SK-N-SH (cell line): Measurements from ENCODE around the gene WDR7. TPM values are rescaled to one million over a fixed set of nuclear protein-coding genes. Genes with fewer than 3 reads are reported as not detected.

Experiments
- CTCF ChIA-PET: fragments of 300-600, 350-600 bp; formaldehyde crosslinking; extraction: SDS; loops from one replicate; lab custom pipeline; 2021; lab: Yijun Ruan, JAX
- POLR2A ChIA-PET: fragments of 350-600 bp; sonication (Branson Sonifier 250); formaldehyde crosslinking; extraction: SDS; loops from one replicate; lab custom pipeline; 2020; ENCODE audit warnings: antibody characterized with exemption, inconsistent platforms; lab: Yijun Ruan, JAX
- DNase-seq: peaks from one replicate; pipeline ENCODE4 v3.0.0; 2012
- H2AFZ ChIP-seq: fragments of 200-600 bp; sonication (generic); 2 replicates; pipeline ENCODE4 v1.8.1; 2016; ENCODE audit warnings: antibody characterized with exemption, mild to moderate bottlenecking, low read depth
- H3F3A ChIP-seq: fragments of 200-600 bp; sonication (generic); replicated peaks from 2 replicates; pipeline ENCODE3; 2016; ENCODE audit warnings: antibody characterized with exemption, mild to moderate bottlenecking; ENCODE audit not compliant: insufficient read depth
- H3K27ac ChIP-seq, 2 experiments: fragments of 200-500 bp in 1 of 2; fragments of 200-600 bp in 1 of 2; sonication (Bioruptor generic) in 1 of 2; sonication (generic), shearing (Covaris generic) in 1 of 2; 2 replicates each; pipeline versions ENCODE4 v1.5.1 to v1.6.1; 2014 to 2016; ENCODE audit warnings: low read depth in 2 of 2, inconsistent platforms in 1 of 2, low read length in 1 of 2, mild to moderate bottlenecking in 1 of 2, mixed read lengths in 1 of 2
- H3K27me3 ChIP-seq: fragments of 200-600 bp; sonication (generic), shearing (Covaris generic); 2 replicates; pipeline ENCODE4 v1.6.1; 2016; ENCODE audit warnings: mixed run types; ENCODE audit not compliant: insufficient read depth
- H3K36me3 ChIP-seq, 2 experiments: fragments of 200-500 bp in 1 of 2; fragments of 200-600 bp in 1 of 2; sonication (Bioruptor generic) in 1 of 2; sonication (generic) in 1 of 2; replicated peaks in 1 of 2; 2 replicates each; pipeline versions ENCODE3 to v1.5.1; 2014 to 2016; ENCODE audit warnings: low read length in 1 of 2, mild to moderate bottlenecking in 1 of 2; ENCODE audit not compliant: insufficient read depth in 2 of 2, control insufficient read depth in 1 of 2
- H3K4me1 ChIP-seq, 2 experiments: fragments of 200-500 bp in 1 of 2; fragments of 200-600 bp in 1 of 2; sonication (Bioruptor generic) in 1 of 2; sonication (generic), shearing (Covaris generic) in 1 of 2; 2 replicates each; pipeline versions ENCODE4 v1.5.1 to v1.6.1; 2014 to 2016; ENCODE audit warnings: low read depth in 1 of 2, low read length in 1 of 2, mixed run types in 1 of 2; ENCODE audit not compliant: insufficient read depth in 2 of 2, control insufficient read depth in 1 of 2
- H3K4me2 ChIP-seq: fragments of 200-600 bp; sonication (generic), shearing (Covaris generic); 2 replicates; pipeline ENCODE4 v1.6.1; 2017; ENCODE audit warnings: mixed run types
- H3K4me3 ChIP-seq, 2 experiments: fragments of 200-500 bp in 1 of 2; fragments of 200-600 bp in 1 of 2; sonication (Bioruptor generic) in 1 of 2; sonication (generic), shearing (Covaris generic) in 1 of 2; 2 replicates each; pipeline versions ENCODE4 v1.5.1 to v1.8.1; 2014 to 2016; ENCODE audit warnings: low read depth in 2 of 2, inconsistent platforms in 1 of 2, low read length in 1 of 2, mild to moderate bottlenecking in 1 of 2, mixed read lengths in 1 of 2, moderate library complexity in 1 of 2
- H3K79me2 ChIP-seq: fragments of 200-600 bp; sonication (generic); 2 replicates; pipeline ENCODE4 v1.8.1; 2017; ENCODE audit warnings: mild to moderate bottlenecking; ENCODE audit not compliant: insufficient read depth
- H3K9ac ChIP-seq: fragments of 200-600 bp; sonication (generic); 2 replicates; pipeline ENCODE4 v1.6.1; 2017; ENCODE audit warnings: mixed run types
- H3K9me2 ChIP-seq: fragments of 200-600 bp; sonication (generic); 2 replicates; pipeline ENCODE4 v1.6.1; 2017; ENCODE audit warnings: mixed run types
- H3K9me3 ChIP-seq: fragments of 200-600 bp; sonication (generic); 2 replicates; pipeline ENCODE4 v1.6.1; 2017; ENCODE audit warnings: mixed run types, mild to moderate bottlenecking, moderate library complexity
- H4K20me1 ChIP-seq: fragments of 200-600 bp; sonication (generic); 2 replicates; pipeline ENCODE4 v1.6.1; 2017; ENCODE audit warnings: mild to moderate bottlenecking, mixed run types; ENCODE audit not compliant: insufficient read depth
- CTCF ChIP-seq: fragments of 200-600 bp; sonication (generic); IDR thresholded peaks from 2 replicates; pipeline ENCODE4 v1.6.1; 2017; ENCODE audit warnings: antibody characterized with exemption, mild to moderate bottlenecking, moderate library complexity
- ELF1 ChIP-seq: IDR thresholded peaks from 2 replicates; pipeline ENCODE4 v1.4.0; 2012
- GABPA ChIP-seq: IDR thresholded peaks from 2 replicates; pipeline ENCODE4 v1.4.0; 2012; ENCODE audit warnings: low read depth, mild to moderate bottlenecking
- GATA2 ChIP-seq: sonication (generic); formaldehyde crosslinking; IDR thresholded peaks from 2 replicates; pipeline ENCODE4 v1.5.0; 2020; ENCODE audit warnings: mild to moderate bottlenecking, missing genetic modification reagents
- IRF3 ChIP-seq: fragments of 150-350 bp; IDR thresholded peaks from 2 replicates; pipeline ENCODE4 v1.6.1; 2016; ENCODE audit warnings: mild to moderate bottlenecking, low read depth, low read length
- JUND ChIP-seq: IDR thresholded peaks from 2 replicates; pipeline ENCODE4 v1.4.0; 2012
- MAX ChIP-seq: IDR thresholded peaks from 2 replicates; pipeline ENCODE4 v1.4.0; 2012; ENCODE audit warnings: low read depth
- POLR2AphosphoS5 ChIP-seq: IDR thresholded peaks from 2 replicates; pipeline ENCODE4 v1.6.1; 2012; ENCODE audit warnings: low read depth, low read length
- RCOR1 ChIP-seq: fragments of 150-350 bp; IDR thresholded peaks from 2 replicates; pipeline ENCODE4 v1.6.1; 2017; ENCODE audit warnings: antibody characterized with exemption, low read length
- SMC3 ChIP-seq: IDR thresholded peaks from 2 replicates; pipeline ENCODE4 v1.6.1; 2012; ENCODE audit warnings: low read depth, low read length, improper control_type of control experiment
- TEAD4 ChIP-seq: IDR thresholded peaks from 2 replicates; pipeline ENCODE4 v1.4.0; 2012; ENCODE audit warnings: mild to moderate bottlenecking, borderline replicate concordance; ENCODE audit not compliant: insufficient read depth
- USF1 ChIP-seq: IDR thresholded peaks from 2 replicates; pipeline ENCODE4 v1.4.0; 2012; ENCODE audit warnings: low read depth, borderline replicate concordance
- YY1 ChIP-seq: IDR thresholded peaks from 2 replicates; pipeline ENCODE4 v1.4.0; 2012; ENCODE audit warnings: low read depth, mild to moderate bottlenecking
- WGBS: methylation state at CpG from one replicate; pipeline ENCODE4 v1.1.6; 2017; ENCODE audit warnings: low lambda C conversion rate; 5-methylcytosine and 5-hydroxymethylcytosine counted together
- polyA plus RNA-seq, 3 experiments: library from polyadenylated mRNA; depleted of rRNA; stranded (reverse); fragments of >200 nt; gene quantifications; 2 replicates each; pipeline ENCODE4 v1.2.3, GENCODE V29; 2012

The WDR7 gene
- polyA plus RNA-seq, 1 of the 3 experiments (the other 2 are of a cell fraction), result 4.1 TPM

- no peaks in the 10 kb centered on the region for H3K27me3 ChIP-seq
- WGBS, result 18% methylated on average over 6 of the region's 6 CpGs
- peak overlapping the region; percentile 86 for H3K4me2 ChIP-seq
- H2AFZ ChIP-seq, result peak overlapping the region; percentile 92
- H3K9ac ChIP-seq, result peak overlapping the region; percentile 77
- DNase-seq, result peak; percentile 15
- CTCF ChIA-PET, result no interaction called here
- POLR2A ChIA-PET, result no interaction called here
- no peaks in the 10 kb centered on the region for H3K9me3 ChIP-seq
- peaks cover 0 to 5% of the 10 kb centered on the region in 2 experiments for H3K36me3 ChIP-seq
- H3K79me2 ChIP-seq, result peaks cover 43% of the 10 kb centered on the region
- H3F3A ChIP-seq, result no peaks in the 10 kb centered on the region
- peaks cover 38% of the 10 kb centered on the region for H4K20me1 ChIP-seq
- peaks cover 0 to 7% of the 10 kb centered on the region in 2 experiments; a peak in 2 of 4 replicates for H3K4me1 ChIP-seq
- peak overlapping the region; percentile 95 to 97 for H3K27ac ChIP-seq
- no peak for TF ChIP-seq USF1
- TF ChIP-seq SMC3, result no peak
- TF ChIP-seq GATA2 (CRISPR knock-in tag), result no peak
- no peak for TF ChIP-seq MAX
- TF ChIP-seq IRF3, result no peak
- TF ChIP-seq JUND, result no peak
- H3K9me2 ChIP-seq, result no peaks in the 10 kb centered on the region
- peak overlapping the region; percentile 64 to 88 for H3K4me3 ChIP-seq
Measured at GRCh38 chr18:56639104-56639381, 12.1 kb upstream of the WDR7 start.

GRCh38 chr18:56639571-56639970 lies 11.6 kb upstream of the WDR7 start:
- no peaks in the 10 kb centered on the region for H3K27me3 ChIP-seq
- H3K9me3 ChIP-seq, result no peaks in the 10 kb centered on the region
- H3K4me3 ChIP-seq, result no peak overlapping the region
- ChIA-PET CTCF (interaction anchor here (3.3 kb wide), 1 partner anchor 12 kb away, joined by 15 read pairs; the partner anchor contains the start of gene WDR7), POLR2A (no interaction called here)
- peaks cover 38% of the 10 kb centered on the region for H3K79me2 ChIP-seq
- peaks cover 0 to 7% of the 10 kb centered on the region in 2 experiments; a peak in 2 of 4 replicates for H3K4me1 ChIP-seq
- no peaks in the 10 kb centered on the region for H3K9me2 ChIP-seq
- H3K9ac ChIP-seq, result no peak overlapping the region
- peak overlapping the region; percentile 92 for H2AFZ ChIP-seq
- DNase-seq, result no peak
- H4K20me1 ChIP-seq, result peaks cover 33% of the 10 kb centered on the region
- no peaks in the 10 kb centered on the region for H3F3A ChIP-seq
- peak overlapping the region in 1 of 2 experiments; percentile 97; a peak in 1 of 4 replicates for H3K27ac ChIP-seq
- peaks cover 0 to 5% of the 10 kb centered on the region in 2 experiments for H3K36me3 ChIP-seq
- TF ChIP-seq YY1 (no peak), IRF3 (no peak), POLR2AphosphoS5 (no peak), JUND (no peak), ELF1 (no peak), CTCF (no peak), GABPA (no peak), RCOR1 (no peak), TEAD4 (no peak), MAX (no peak)
- H3K4me2 ChIP-seq, result peak overlapping the region; percentile 86; the same call in 1 of the 2 replicates
- 88% methylated on average over 9 of the region's 9 CpGs for WGBS
